Measurements from ENCODE around the gene GNG7.

The GNG7 gene

GRCh38 chr19:2634228-2634951 lies 68.1 kb downstream of the GNG7 start:
- Histone ChIP-seq H3K36me3 (ENCODE audit: insufficient read depth, low read length) (no peaks in the 10 kb centered on the region), H3K79me2 (ENCODE audit: insufficient read depth, low read length) (no peaks in the 10 kb centered on the region)

DNA sequence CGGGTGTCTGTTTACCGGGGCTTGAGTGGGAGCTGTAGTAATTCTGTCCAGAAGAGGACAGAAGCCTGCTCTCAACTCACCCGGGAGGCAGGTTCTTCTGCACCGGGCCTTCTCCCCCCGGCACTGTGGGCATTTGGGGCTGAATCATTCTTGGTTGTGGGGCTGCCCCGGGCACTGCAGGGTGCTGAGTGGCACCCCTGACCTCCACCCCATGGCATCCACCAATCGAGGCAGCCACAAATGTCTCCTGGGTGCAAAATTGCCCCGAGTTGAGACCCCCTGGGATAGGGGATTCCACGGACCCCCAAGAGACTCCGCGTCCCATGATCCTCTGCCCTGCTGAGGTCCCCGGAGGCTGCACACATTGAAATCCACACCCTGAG lies 68.8 kb downstream of the GNG7 start:
- TF ChIP-seq, protein P1, sequence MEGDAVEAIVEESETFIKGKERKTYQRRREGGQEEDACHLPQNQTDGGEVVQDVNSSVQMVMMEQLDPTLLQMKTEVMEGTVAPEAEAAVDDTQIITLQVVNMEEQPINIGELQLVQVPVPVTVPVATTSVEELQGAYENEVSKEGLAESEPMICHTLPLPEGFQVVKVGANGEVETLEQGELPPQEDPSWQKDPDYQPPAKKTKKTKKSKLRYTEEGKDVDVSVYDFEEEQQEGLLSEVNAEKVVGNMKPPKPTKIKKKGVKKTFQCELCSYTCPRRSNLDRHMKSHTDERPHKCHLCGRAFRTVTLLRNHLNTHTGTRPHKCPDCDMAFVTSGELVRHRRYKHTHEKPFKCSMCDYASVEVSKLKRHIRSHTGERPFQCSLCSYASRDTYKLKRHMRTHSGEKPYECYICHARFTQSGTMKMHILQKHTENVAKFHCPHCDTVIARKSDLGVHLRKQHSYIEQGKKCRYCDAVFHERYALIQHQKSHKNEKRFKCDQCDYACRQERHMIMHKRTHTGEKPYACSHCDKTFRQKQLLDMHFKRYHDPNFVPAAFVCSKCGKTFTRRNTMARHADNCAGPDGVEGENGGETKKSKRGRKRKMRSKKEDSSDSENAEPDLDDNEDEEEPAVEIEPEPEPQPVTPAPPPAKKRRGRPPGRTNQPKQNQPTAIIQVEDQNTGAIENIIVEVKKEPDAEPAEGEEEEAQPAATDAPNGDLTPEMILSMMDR (conservative IDR thresholded peaks at IDR 0.05; ENCODE audit: low read length), result no peak
- no peak for TF ChIP-seq EZH2phosphoT487 (IDR thresholded peaks at IDR 0.05; ENCODE audit: borderline replicate concordance)
- H3K4me2 ChIP-seq (ENCODE audit: low read depth, low read length, poor library complexity, severe bottlenecking), result no peak overlapping the region
- H3K79me2 ChIP-seq (ENCODE audit: insufficient read depth, low read length), result no peaks in the 10 kb centered on the region
- no peaks in the 10 kb centered on the region for H3K27me3 ChIP-seq (ENCODE audit: insufficient read depth, low read length, poor library complexity, severe bottlenecking)
- peaks cover 12% of the 10 kb centered on the region for H3K4me1 ChIP-seq (ENCODE audit: insufficient read depth, low read length, poor library complexity, severe bottlenecking)
- H3K36me3 ChIP-seq (ENCODE audit: insufficient read depth, low read length), result no peaks in the 10 kb centered on the region
- H3K9me2 ChIP-seq (replicated peaks; ENCODE audit: low read depth, low read length), result no peaks in the 10 kb centered on the region
- H4K20me1 ChIP-seq (ENCODE audit: insufficient read depth, low read length, poor library complexity, severe bottlenecking), result no peaks in the 10 kb centered on the region
- H2AFZ ChIP-seq (ENCODE audit: low read length), result no peak overlapping the region
- H3F3A ChIP-seq (ENCODE audit: low read depth), result no peaks in the 10 kb centered on the region
- H3K9me3 ChIP-seq (ENCODE audit: insufficient read depth, low read depth, low read length), result peaks cover 7% of the 10 kb centered on the region; the same call in 1 of the 2 replicates
- no peak overlapping the region for H3K9ac ChIP-seq (ENCODE audit: low read depth, low read length, poor library complexity, severe bottlenecking)
- no peak overlapping the region for H3K4me3 ChIP-seq (ENCODE audit: low read length, poor library complexity, severe bottlenecking)

More at GRCh38 chr19:2634228-2634951, 68.1 kb downstream of the GNG7 start:
- Histone ChIP-seq H4K20me1 (ENCODE audit: insufficient read depth, low read length, poor library complexity, severe bottlenecking) (no peaks in the 10 kb centered on the region), H3K9me2 (replicated peaks; ENCODE audit: low read depth, low read length) (no peaks in the 10 kb centered on the region), H3K4me2 (ENCODE audit: low read depth, low read length, poor library complexity, severe bottlenecking) (no peak overlapping the region), H3K4me3 (ENCODE audit: low read length, poor library complexity, severe bottlenecking) (no peak overlapping the region), H3K27me3 (ENCODE audit: insufficient read depth, low read length, poor library complexity, severe bottlenecking) (no peaks in the 10 kb centered on the region), H3K9ac (ENCODE audit: low read depth, low read length, poor library complexity, severe bottlenecking) (no peak overlapping the region), H3K9me3 (ENCODE audit: insufficient read depth, low read depth, low read length) (peaks cover 7% of the 10 kb centered on the region; the same call in 1 of the 2 replicates), H2AFZ (ENCODE audit: low read length) (no peak overlapping the region), H3F3A (ENCODE audit: low read depth) (no peaks in the 10 kb centered on the region), H3K4me1 (ENCODE audit: insufficient read depth, low read length, poor library complexity, severe bottlenecking) (peaks cover 12% of the 10 kb centered on the region)
- TF ChIP-seq, protein P1 (conservative IDR thresholded peaks at IDR 0.05; ENCODE audit: low read length), result no peak
- no peak for TF ChIP-seq EZH2phosphoT487 (IDR thresholded peaks at IDR 0.05; ENCODE audit: borderline replicate concordance)

DNA sequence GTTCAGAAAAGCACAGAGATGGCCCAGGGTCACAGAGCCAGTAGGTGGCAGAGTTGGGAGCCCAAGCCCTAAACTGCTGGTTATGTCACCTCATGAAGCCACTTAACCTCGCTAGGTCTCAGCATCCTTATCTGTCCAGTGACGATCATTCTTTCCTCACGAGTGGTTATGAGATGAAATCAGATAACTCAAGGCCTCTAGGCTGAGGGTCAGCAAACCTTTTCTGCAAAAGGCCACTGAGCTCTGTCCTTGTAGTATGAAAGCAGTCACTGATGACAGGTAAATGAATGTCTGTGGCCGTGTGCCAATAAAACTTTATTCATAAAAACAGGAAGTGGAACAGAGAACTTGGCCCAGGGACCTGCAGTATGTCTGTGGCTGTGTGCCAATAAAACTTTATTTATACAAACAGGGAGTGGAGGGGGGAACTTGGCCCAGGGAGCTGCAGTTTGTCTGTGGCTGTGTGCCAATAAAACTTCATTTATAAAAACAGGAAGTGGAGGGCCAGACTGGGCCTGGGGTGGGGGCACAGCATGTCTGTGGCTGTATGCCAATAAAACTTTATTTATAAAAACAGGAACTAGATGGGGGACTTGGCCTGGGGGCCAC lies 71.2 kb downstream of the GNG7 start:
- no peaks in the 10 kb centered on the region for H3F3A ChIP-seq (ENCODE audit: low read depth)
- no peak overlapping the region for H3K9ac ChIP-seq (ENCODE audit: low read depth, low read length, poor library complexity, severe bottlenecking)
- no peak overlapping the region for H3K4me3 ChIP-seq (ENCODE audit: low read length, poor library complexity, severe bottlenecking)
- no peaks in the 10 kb centered on the region for H3K79me2 ChIP-seq (ENCODE audit: insufficient read depth, low read length)
- peaks cover 17% of the 10 kb centered on the region for H3K4me1 ChIP-seq (ENCODE audit: insufficient read depth, low read length, poor library complexity, severe bottlenecking)
- H2AFZ ChIP-seq (ENCODE audit: low read length), result no peak overlapping the region
- H3K9me2 ChIP-seq (replicated peaks; ENCODE audit: low read depth, low read length), result no peaks in the 10 kb centered on the region
- H3K27me3 ChIP-seq (ENCODE audit: insufficient read depth, low read length, poor library complexity, severe bottlenecking), result no peaks in the 10 kb centered on the region
- H4K20me1 ChIP-seq (ENCODE audit: insufficient read depth, low read length, poor library complexity, severe bottlenecking), result no peaks in the 10 kb centered on the region
- H3K4me2 ChIP-seq (ENCODE audit: low read depth, low read length, poor library complexity, severe bottlenecking), result no peak overlapping the region
- H3K36me3 ChIP-seq (ENCODE audit: insufficient read depth, low read length), result no peaks in the 10 kb centered on the region
- TF ChIP-seq EZH2phosphoT487 (IDR thresholded peaks at IDR 0.05; ENCODE audit: borderline replicate concordance), result no peak
- TF ChIP-seq, protein P1 (conservative IDR thresholded peaks at IDR 0.05; ENCODE audit: low read length), result no peak; the same call in 1 of the 2 replicates
- peaks cover 7% of the 10 kb centered on the region; the same call in 1 of the 2 replicates for H3K9me3 ChIP-seq (ENCODE audit: insufficient read depth, low read depth, low read length)
